ENCODE data around the gene KIF23.

DNA sequence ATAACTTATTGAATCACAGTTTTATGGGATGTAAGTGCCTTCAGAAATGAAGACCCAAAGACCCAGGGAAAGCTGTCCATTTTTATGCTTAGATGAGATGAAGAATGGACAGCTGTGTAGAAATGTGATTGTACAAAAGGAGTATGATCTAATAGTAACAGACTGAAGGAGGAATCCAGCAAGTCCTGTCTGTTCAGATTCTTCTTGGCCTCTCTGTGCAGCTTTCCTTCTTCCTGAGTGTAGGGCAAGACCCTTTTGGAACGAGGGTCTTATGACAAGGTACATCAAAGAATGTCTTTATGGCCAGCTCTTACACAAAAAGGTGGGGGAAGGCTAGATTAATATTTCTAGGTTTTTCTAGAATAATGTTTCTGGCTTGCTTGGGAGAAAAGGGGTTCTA is 1.4 kb upstream of the KIF23 start:
- TF ChIP-seq EP300 (IDR thresholded peaks at IDR 0.05; ENCODE audit: low read depth): no peak
- no peak for TF ChIP-seq POLR2AphosphoS5 (IDR thresholded peaks at IDR 0.05)
- TF ChIP-seq, protein P1, sequence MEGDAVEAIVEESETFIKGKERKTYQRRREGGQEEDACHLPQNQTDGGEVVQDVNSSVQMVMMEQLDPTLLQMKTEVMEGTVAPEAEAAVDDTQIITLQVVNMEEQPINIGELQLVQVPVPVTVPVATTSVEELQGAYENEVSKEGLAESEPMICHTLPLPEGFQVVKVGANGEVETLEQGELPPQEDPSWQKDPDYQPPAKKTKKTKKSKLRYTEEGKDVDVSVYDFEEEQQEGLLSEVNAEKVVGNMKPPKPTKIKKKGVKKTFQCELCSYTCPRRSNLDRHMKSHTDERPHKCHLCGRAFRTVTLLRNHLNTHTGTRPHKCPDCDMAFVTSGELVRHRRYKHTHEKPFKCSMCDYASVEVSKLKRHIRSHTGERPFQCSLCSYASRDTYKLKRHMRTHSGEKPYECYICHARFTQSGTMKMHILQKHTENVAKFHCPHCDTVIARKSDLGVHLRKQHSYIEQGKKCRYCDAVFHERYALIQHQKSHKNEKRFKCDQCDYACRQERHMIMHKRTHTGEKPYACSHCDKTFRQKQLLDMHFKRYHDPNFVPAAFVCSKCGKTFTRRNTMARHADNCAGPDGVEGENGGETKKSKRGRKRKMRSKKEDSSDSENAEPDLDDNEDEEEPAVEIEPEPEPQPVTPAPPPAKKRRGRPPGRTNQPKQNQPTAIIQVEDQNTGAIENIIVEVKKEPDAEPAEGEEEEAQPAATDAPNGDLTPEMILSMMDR (IDR thresholded peaks at IDR 0.05): no peak

Measured in transverse colon (tissue), 4 donors.